Adrenal gland (tissue), 5 donors: Measurements from ENCODE around the gene CADPS.

Experiments used
- POLR2A ChIP-seq, 2 donors: fragments of 450-650 bp; IDR thresholded peaks; one replicate each; pipeline ENCODE4 v1.6.1; 2017; ENCODE audit warnings: antibody characterized with exemption in 2 of 2, mild to moderate bottlenecking in 2 of 2, moderate library complexity in 1 of 2
- TF ChIP-seq, protein P1 (sequence below), 6 experiments: fragments of 450-650 bp in 4 of 6; fragments of 200-600 bp in 2 of 6; sonication (generic) in 1 of 6; IDR thresholded peaks; 1 replicate in 5 of 6; 2 replicates in 1 of 6; pipeline versions ENCODE4 v1.5.1 to v1.8.0; 2016 to 2021; ENCODE audit warnings: antibody characterized with exemption in 6 of 6, mild to moderate bottlenecking in 2 of 6, moderate library complexity in 1 of 6
- donor health status: DM: no; HTN: no; CAD: no.

DNA sequence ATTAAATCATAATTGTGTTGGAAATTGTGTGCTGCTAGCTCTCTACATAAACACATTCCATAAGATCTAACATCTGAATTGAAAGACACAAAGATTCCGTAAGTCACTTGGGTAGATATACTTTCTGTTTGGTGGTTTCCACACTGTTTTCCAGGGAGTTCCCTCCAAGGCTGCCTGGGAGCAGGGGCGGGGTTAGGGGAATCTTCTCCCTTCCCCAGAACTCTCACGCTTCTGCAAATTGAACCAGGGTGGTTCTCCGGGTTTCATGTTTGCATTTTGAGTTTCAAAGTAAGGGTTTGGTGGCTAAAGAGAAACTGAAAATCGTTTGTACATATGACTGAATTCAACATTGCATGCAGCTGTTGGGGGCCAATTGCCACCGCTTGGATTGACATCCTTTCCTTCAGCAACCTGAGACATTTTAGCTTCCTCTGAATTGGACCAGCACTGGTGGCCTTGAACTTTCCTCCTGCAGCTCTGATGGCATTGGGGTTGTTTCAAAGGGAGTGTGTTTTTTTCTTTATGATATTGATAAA lies 309.1 kb downstream of the CADPS start:
- TF ChIP-seq, protein P1, sequence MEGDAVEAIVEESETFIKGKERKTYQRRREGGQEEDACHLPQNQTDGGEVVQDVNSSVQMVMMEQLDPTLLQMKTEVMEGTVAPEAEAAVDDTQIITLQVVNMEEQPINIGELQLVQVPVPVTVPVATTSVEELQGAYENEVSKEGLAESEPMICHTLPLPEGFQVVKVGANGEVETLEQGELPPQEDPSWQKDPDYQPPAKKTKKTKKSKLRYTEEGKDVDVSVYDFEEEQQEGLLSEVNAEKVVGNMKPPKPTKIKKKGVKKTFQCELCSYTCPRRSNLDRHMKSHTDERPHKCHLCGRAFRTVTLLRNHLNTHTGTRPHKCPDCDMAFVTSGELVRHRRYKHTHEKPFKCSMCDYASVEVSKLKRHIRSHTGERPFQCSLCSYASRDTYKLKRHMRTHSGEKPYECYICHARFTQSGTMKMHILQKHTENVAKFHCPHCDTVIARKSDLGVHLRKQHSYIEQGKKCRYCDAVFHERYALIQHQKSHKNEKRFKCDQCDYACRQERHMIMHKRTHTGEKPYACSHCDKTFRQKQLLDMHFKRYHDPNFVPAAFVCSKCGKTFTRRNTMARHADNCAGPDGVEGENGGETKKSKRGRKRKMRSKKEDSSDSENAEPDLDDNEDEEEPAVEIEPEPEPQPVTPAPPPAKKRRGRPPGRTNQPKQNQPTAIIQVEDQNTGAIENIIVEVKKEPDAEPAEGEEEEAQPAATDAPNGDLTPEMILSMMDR (IDR thresholded peaks at IDR 0.05) = no peak
- no peak for TF ChIP-seq POLR2A (IDR thresholded peaks at IDR 0.05)
